GM21423 (cell line): ENCODE data around the gene NUMB.

Source experiments
- ATAC-seq: cut with Tn5 transposase; IDR thresholded peaks from one replicate; pipeline ENCODE4 v1.9.1; 2021; ENCODE audit warnings: mild to moderate bottlenecking, moderate library complexity; ENCODE audit not compliant: unreplicated experiment

The NUMB gene

GRCh38 chr14:73293782-73294781 is 164.3 kb downstream of the NUMB start:
- ATAC-seq = no peak

DNA sequence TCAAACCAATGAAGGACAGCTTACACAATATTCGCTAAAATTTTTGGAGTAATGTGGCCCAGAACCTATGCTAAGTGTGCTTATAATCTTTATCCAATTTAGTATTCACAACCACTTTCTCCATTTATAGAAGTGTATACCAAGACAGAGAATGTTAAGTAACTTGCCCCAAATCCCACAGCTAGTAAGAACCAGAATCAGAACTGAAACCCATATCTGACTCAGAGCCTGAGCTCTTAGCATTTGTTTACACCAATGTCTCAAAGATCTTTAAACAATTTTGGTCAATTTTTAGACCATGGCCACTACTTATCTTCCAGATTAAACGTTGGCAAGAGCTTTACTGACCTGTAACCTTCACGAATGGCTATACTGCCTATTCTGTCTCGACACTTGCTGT is 168.1 kb downstream of the NUMB start:
- no peak for ATAC-seq

GRCh38 chr14:73289729-73290128 is 168.6 kb downstream of the NUMB start:
- ATAC-seq = no peak

DNA sequence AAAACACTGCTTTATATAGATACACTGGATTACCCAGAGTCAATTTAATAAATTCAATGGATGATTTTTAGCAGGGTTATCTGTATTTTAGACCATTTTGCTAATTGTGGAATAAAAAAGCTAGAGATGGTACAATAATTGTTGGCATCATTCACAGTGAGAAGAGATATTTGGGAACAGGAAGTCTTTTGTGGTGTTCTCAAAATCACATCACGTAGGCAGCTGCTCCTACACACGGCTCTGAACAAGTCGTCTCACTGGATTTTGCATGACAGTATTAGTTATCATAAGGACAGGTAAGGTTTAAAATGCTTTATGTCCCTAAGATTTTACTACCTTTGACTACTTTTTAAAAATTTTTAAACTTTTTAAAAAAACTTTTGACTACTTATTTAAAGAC is 169.0 kb downstream of the NUMB start:
- ATAC-seq = no peak

DNA sequence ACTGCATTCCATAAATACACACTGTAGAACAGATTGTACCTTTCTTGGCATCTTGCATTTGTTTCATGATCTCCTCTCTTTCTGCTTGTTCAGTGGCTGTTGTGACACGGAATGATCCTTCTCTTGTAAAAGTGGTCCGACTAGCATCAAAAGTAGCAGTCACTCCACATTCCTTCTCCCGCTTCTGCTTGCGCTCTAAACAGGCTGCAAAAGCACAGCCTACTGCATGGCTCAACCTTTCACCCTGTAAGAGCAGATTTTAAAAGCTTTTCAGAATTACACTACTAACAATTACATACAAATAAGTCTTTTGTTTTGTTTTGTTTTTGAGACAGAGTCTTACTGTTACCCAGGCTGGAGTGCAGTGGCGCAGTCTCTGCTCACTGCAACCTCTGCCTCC is 171.3 kb downstream of the NUMB start:
- no peak for ATAC-seq

- ATAC-seq = no peak
Measured at GRCh38 chr14:73286598-73286997, 171.7 kb downstream of the NUMB start.

GRCh38 chr14:73285979-73286378 is 172.4 kb downstream of the NUMB start:
- ATAC-seq = no peak

GRCh38 chr14:73283608-73284379 is 174.6 kb downstream of the NUMB start:
- no peak for ATAC-seq

- ATAC-seq = no peak
Measured at GRCh38 chr14:73280903-73281302, 177.4 kb downstream of the NUMB start.

- no peak for ATAC-seq
Measured at GRCh38 chr14:73277376-73277775, 181.0 kb downstream of the NUMB start.

DNA sequence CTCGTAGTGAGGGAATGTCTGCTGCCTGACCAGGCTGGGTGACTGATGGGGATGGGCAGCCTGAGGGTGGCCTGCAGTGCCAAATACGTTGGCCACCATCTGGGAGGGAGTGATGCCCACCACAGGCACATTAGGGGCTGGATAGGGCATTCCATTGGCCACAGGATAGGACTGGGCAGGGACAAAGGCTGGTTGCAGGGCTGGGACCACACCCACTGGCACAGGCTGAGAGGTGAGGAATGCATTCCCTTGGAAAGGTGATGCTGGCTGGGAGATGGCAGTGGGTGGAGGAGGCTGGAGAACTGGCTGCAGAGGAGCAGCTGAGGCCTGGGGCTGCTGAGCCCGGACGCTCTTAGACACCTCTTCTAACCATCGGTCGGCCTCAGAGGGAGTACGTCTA is 181.5 kb downstream of the NUMB start:
- no peak for ATAC-seq

DNA sequence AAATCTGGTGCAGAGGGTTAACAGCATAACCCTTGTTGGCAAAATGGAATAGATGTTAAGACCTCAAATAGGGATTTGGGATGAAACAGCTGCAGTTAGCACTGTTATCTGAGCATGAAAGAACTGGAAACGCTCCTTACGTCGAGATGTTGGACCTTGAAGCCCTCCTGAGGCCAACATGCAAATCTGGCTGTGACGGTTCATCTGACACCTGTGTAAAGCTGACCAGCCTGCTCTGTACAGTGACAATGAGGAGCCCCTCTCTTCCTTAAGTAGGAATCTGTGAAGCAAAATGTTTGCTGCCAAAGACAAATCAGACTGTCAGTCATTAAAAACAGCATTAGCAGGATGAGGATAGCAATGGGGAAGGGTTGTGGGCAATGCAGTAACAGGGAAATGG is 184.5 kb downstream of the NUMB start:
- no peak for ATAC-seq

- ATAC-seq = no peak
Measured at GRCh38 chr14:73272393-73272792, 186.0 kb downstream of the NUMB start.

GRCh38 chr14:73269729-73270531 is 188.4 kb downstream of the NUMB start:
- peak; percentile 54 for ATAC-seq

DNA sequence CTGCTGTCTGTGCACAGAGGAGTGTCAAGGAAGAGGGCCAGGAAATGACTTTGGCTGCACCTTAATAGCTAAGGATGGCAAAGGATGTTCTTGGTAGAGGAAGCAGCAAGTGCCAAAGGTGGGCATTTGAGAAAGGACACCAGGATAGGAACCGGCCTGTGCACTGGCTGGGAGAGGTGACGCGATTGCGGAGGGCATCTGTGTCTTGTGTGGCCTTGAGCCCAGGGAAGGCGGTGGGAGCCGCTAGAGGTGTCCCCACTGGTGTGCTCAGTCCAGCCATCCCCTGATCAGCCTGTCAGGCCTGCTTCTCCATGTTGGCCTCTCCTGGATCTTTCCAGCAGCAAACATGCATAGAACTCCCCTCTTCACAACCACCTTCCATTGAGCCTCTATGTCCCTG is 190.9 kb downstream of the NUMB start:
- ATAC-seq = no peak

GRCh38 chr14:73266317-73266716 is 192.0 kb downstream of the NUMB start:
- no peak for ATAC-seq

GRCh38 chr14:73265721-73266046 is 192.7 kb downstream of the NUMB start:
- no peak for ATAC-seq

DNA sequence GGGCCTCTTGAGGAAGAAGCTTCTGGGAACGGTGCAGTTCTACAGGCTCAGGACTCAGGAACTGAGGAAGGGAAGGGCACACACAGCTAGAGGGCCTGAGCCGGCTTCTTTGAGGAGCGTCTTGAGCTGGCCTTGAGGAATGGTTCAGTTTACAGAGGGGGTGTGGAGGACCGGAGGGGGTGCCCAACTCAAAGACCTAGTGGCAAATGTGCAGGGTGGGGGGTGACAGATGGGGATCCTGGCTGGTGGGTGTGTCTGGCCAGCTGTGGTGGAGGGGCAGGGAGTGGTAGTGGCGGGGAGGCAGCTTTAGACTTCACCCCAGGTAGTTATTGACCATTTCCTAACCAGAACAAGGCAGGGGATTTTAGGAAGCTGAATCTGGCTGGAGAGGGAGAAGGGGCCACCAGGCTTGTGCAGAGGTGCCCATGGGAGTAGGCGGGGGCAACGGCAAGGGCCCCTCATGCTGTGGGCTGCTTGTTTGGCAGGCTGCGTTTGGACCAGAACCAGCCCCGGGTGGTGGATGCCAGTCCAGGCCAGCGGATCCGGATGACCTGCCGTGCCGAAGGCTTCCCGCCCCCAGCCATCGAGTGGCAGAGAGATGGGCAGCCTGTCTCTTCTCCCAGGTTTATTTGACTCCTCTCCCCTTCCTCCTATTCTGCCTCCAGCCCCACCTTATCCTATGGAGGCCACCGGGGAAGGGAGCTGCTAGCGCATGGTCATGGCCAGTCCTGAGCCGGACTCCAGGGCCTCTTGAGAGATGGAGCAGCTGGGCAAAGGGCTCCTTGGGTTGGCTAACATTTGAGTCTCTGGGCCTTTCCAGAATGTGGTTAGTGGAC is 193.2 kb downstream of the NUMB start:
- no peak for ATAC-seq

- no peak for ATAC-seq
Measured at GRCh38 chr14:73264080-73264884, 194.1 kb downstream of the NUMB start.

GRCh38 chr14:73263606-73264005 is 194.7 kb downstream of the NUMB start:
- no peak for ATAC-seq
